Lower leg skin (tissue), 4 donors: ENCODE results near the gene AAGAB. TPM values are rescaled to one million over a fixed set of nuclear protein-coding genes. Genes with fewer than 3 reads are reported as not detected.

Experiments
- DNase-seq, 2 donors: peaks; one replicate each; pipeline ENCODE4 v3.0.0-alpha.2; 2019; ENCODE audit warnings: low spot score in 2 of 2
- H3K4me3 ChIP-seq: fragments of 200-600 bp; sonication (generic); 2 replicates; pipeline ENCODE4 v1.5.1; 2017; ENCODE audit warnings: mild to moderate bottlenecking, low read depth; ENCODE audit not compliant: poor library complexity, severe bottlenecking
- CTCF ChIP-seq, 3 donors: fragments of 450-650 bp; IDR thresholded peaks; one replicate each; pipeline ENCODE4 v1.5.1; 2016; ENCODE audit warnings: antibody characterized with exemption in 3 of 3, mild to moderate bottlenecking in 3 of 3, moderate library complexity in 2 of 3
- POLR2A ChIP-seq, 2 donors: fragments of 450-650 bp; IDR thresholded peaks; one replicate each; pipeline ENCODE4 v1.6.1; 2016 to 2017; ENCODE audit warnings: antibody characterized with exemption in 2 of 2, mild to moderate bottlenecking in 1 of 2, moderate library complexity in 1 of 2
- WGBS, 2 donors: methylation state at CpG; one replicate each; pipeline ENCODE4 v1.1.5; 2018; 5-methylcytosine and 5-hydroxymethylcytosine counted together
- intact Hi-C: fragments of 100-400 bp; cut with DNase I; formaldehyde crosslinking; loops from one replicate; pipeline ENCODE4 v1.15.0; 2023; ENCODE audit warnings: low total_unique reads
- total RNA-seq, 4 donors: library from RNA; depleted of rRNA; stranded (reverse); fragments of >200 nt; gene quantifications; one replicate each; pipeline ENCODE4 v1.1.0, GENCODE V29; 2016

Gene AAGAB
- total RNA-seq, 4 donors from 2014 or later = 11.3 to 23.4 (median 17.5) TPM

GRCh38 chr15:67177752-67178151 is 76.7 kb downstream of the AAGAB start:
- WGBS, 2 donors = 65 to 72% methylated on average over 6 of the region's 6 CpGs
- no peak overlapping the region for H3K4me3 ChIP-seq
- intact Hi-C loops = no loop called here
- peak in 1 of 2 donors; percentile 78 for DNase-seq
- no peak for TF ChIP-seq CTCF (IDR thresholded peaks at IDR 0.05)
- TF ChIP-seq POLR2A (IDR thresholded peaks at IDR 0.05) = no peak

GRCh38 chr15:67176195-67176971 is 78.1 kb downstream of the AAGAB start:
- intact Hi-C loops = no loop called here
- WGBS, 2 donors = 50 to 54% methylated on average over 14 of the region's 14 CpGs
- H3K4me3 ChIP-seq = no peak overlapping the region
- TF ChIP-seq CTCF (IDR thresholded peaks at IDR 0.05) (no peak), POLR2A (IDR thresholded peaks at IDR 0.05) (no peak)
- peak in 1 of 2 donors; percentile 85 for DNase-seq

- WGBS, 2 donors = 53 to 69% methylated on average over 9 to 11 of the region's 11 CpGs
- TF ChIP-seq CTCF (IDR thresholded peaks at IDR 0.05) (no peak), POLR2A (IDR thresholded peaks at IDR 0.05) (no peak)
Measured at GRCh38 chr15:67175643-67176071, 78.8 kb downstream of the AAGAB start.

GRCh38 chr15:67174864-67175573 is 79.4 kb downstream of the AAGAB start:
- DNase-seq = peak in 1 of 2 donors; percentile 77
- intact Hi-C loops = no loop called here
- H3K4me3 ChIP-seq = no peak overlapping the region
- WGBS, 2 donors = 39 to 50% methylated on average over 9 of the region's 9 CpGs
- TF ChIP-seq CTCF (IDR thresholded peaks at IDR 0.05) (no peak), POLR2A (IDR thresholded peaks at IDR 0.05) (no peak)

More at GRCh38 chr15:67175643-67176071, 78.8 kb downstream of the AAGAB start:
- DNase-seq = peak; percentile 71 to 92
- intact Hi-C loops = no loop called here
- H3K4me3 ChIP-seq = no peak overlapping the region

- DNase-seq = no peak
- 85 to 92% methylated on average over 3 of the region's 3 CpGs for WGBS, 2 donors
- intact Hi-C loops = no loop called here
- TF ChIP-seq POLR2A (IDR thresholded peaks at IDR 0.05) (no peak), CTCF (IDR thresholded peaks at IDR 0.05) (no peak)
- H3K4me3 ChIP-seq = no peak overlapping the region
Measured at GRCh38 chr15:67174446-67174845, 80.0 kb downstream of the AAGAB start.
